ENCODE data around the gene MTTP. TPM values are rescaled to one million over a fixed set of nuclear protein-coding genes. Genes with fewer than 3 reads are reported as not detected.

MTTP gene
- total RNA-seq, 1 experiment from 2014 or later = 0.20 TPM

GRCh38 chr4:99661907-99662306 lies 87.3 kb downstream of the MTTP start (continued):
- no peak for TF ChIP-seq REST (IDR thresholded peaks at IDR 0.05; ENCODE audit: low read depth)
- no peak for TF ChIP-seq CEBPB (IDR thresholded peaks at IDR 0.05; ENCODE audit: low read depth)

GRCh38 chr4:99664716-99665115 lies 90.1 kb downstream of the MTTP start:
- no TSS peak for BruUV-seq (replicated peaks)
- TF ChIP-seq EZH2 (IDR thresholded peaks at IDR 0.05) (no peak), YY1 (IDR thresholded peaks at IDR 0.05; ENCODE audit: extremely low read depth, insufficient replicate concordance, low read depth, low read length) (no peak), ZNF274 (IDR thresholded peaks at IDR 0.05; ENCODE audit: low read depth, low read length) (no peak), POLR2AphosphoS5 (IDR thresholded peaks at IDR 0.05; ENCODE audit: low read depth, low read length) (no peak), CBX3 (IDR thresholded peaks at IDR 0.05; ENCODE audit: low read depth) (no peak), SIN3A (IDR thresholded peaks at IDR 0.05; ENCODE audit: low read depth) (no peak), ZFX (IDR thresholded peaks at IDR 0.05) (no peak), CEBPB (IDR thresholded peaks at IDR 0.05; ENCODE audit: low read depth) (no peak), ATF3 (IDR thresholded peaks at IDR 0.05) (no peak), SP1 (IDR thresholded peaks at IDR 0.05; ENCODE audit: low read depth) (no peak), REST (IDR thresholded peaks at IDR 0.05; ENCODE audit: low read depth) (no peak), EZH2phosphoT487 (IDR thresholded peaks at IDR 0.05; ENCODE audit: borderline replicate concordance) (no peak), CTCF (IDR thresholded peaks at IDR 0.05 in 2 of 3, conservative IDR thresholded peaks at IDR 0.05 in 1 of 3; ENCODE audit: borderline replicate concordance in 1 of 3, insufficient read depth in 1 of 3, low read depth in 2 of 3, low read length in 2 of 3) (no peak), ELF1 (IDR thresholded peaks at IDR 0.05; ENCODE audit: borderline replicate concordance, low read depth) (no peak), MAX (IDR thresholded peaks at IDR 0.05) (no peak)

More at GRCh38 chr4:99664716-99665115, 90.1 kb downstream of the MTTP start:
- DNase-seq (ENCODE audit: low read depth, low spot score) (no peak), ATAC-seq (no peak)
- Histone ChIP-seq H3K4me1 (ENCODE audit: control insufficient read depth in 1 of 2, insufficient read depth in 2 of 2, low read length in 2 of 2) (no peaks in the 10 kb centered on the region), H3K36me3 (ENCODE audit: control insufficient read depth in 1 of 2, insufficient read depth in 2 of 2, low read length in 2 of 2) (no peaks in the 10 kb centered on the region), H4K20me1 (ENCODE audit: insufficient read depth) (no peaks in the 10 kb centered on the region), H3K27ac (ENCODE audit: low read depth, low read length) (no peak overlapping the region), H3K79me2 (ENCODE audit: insufficient read depth, low read length) (no peaks in the 10 kb centered on the region), H3K9me2 (ENCODE audit: insufficient read depth) (no peaks in the 10 kb centered on the region), H2AFZ (ENCODE audit: low read depth, low read length, poor library complexity, severe bottlenecking) (no peak overlapping the region), H3K9ac (ENCODE audit: low read length) (no peak overlapping the region), H3K4me3 (replicated peaks in 1 of 2; ENCODE audit: low read depth in 1 of 2, low read length in 2 of 2) (no peak overlapping the region), H3K9me3 (ENCODE audit: control insufficient read depth in 1 of 2, insufficient read depth in 1 of 2, low read depth in 1 of 2, low read length in 2 of 2) (no peaks in the 10 kb centered on the region), H3K4me2 (ENCODE audit: low read length) (no peak overlapping the region), H3K27me3 (ENCODE audit: insufficient read depth, low read length) (no peaks in the 10 kb centered on the region)
- intact Hi-C loops (cut with micrococcal nuclease) = no loop called here
- ChIA-PET RAD21 (ENCODE audit: low non-redundant PET in 1 of 2, low total read pairs in 2 of 2, uncharacterized antibody in 2 of 2, unreplicated experiment in 2 of 2) (no interaction called here), CTCF (no interaction called here), POLR2A (no interaction called here)

Data from HCT116 (cell line).